ENCODE measurements around the gene HPCAL1.
"Not testable (repeated sequence)": the region's sequence is repeated elsewhere in the genome, so short reads cannot be mapped to it uniquely, and the experiment has no call there.

The HPCAL1 gene

DNA sequence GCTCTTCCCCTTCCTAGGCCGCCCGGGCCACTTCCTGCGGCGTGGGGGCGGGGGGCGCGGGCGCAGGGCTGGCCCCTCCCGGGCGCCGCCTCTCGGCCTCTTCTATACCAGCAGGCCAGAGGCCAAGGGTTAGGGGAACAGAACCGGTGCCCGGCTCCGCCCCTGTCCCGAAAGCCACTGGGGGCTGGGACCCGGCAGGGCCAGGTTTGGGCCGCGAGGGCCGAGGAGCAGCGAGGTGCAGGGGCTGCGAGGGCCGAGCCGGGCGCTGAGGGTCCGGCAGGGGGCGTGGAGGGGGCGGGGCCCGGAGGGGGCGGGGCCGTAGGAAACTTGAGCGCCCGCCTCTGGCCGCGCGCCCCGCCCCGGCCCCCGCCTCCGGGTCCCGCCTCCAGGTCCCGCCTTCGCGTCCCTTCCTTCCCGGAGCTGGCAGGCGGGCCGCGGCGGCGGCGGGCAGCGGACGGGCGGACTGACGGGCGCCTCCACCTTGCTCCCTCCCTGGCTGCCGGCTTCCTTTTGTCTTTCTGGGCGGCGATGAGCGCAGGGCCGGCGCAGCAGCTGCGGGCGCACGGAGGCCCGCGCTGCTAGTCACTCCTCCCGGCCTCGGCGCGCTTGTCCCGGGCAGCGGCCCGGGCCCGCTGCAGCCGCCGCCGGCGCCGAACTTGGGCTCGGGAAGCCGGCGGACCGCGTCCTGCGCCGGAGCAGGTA, at the start of gene HPCAL1:
TSS of gene HPCAL1 (plus strand) at position 426 of the 702 bp plus-strand sequence. CDS start 116,854 bp downstream, outside the sequence.
- DNase-seq = peak; percentile 57

DNA sequence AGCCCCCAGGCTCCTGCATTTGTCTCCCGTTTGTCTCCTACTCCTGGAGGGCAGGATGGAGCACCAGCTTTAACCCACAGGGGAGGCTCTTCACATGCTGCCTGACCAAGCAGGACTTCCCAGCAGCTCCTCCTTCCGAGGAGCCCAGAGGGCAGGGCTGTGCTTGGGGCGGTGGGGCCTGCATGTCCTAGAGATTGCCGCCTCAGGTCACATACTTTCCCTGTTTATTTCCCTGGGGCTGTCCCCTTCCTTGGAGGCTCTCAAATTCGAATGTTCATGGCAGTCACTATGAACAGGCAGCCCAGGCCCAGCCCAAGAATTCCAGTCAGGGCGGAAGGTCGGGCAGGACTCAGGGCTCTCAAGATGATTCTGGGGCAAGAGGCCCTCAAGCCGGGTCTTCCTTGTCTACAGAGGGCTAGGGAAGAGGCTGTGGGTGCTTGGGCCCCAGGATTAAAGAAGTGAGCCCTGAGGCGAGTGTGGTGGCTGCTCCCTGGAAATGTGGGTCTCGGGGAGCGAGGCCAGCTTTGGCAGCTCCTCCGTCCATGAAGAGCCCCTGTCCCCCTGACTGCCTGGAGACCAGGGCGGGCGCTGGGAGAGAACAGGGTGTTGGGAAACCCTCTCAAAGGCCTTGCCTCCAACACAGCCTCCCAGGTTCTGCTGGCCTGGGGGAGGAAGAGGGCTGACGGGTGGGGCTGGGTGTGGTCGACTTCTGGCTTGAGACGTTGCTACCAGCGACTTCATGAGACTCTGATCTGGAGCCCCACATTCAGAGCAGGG, 48.9 kb upstream of the HPCAL1 start:
- no peak for DNase-seq

DNA sequence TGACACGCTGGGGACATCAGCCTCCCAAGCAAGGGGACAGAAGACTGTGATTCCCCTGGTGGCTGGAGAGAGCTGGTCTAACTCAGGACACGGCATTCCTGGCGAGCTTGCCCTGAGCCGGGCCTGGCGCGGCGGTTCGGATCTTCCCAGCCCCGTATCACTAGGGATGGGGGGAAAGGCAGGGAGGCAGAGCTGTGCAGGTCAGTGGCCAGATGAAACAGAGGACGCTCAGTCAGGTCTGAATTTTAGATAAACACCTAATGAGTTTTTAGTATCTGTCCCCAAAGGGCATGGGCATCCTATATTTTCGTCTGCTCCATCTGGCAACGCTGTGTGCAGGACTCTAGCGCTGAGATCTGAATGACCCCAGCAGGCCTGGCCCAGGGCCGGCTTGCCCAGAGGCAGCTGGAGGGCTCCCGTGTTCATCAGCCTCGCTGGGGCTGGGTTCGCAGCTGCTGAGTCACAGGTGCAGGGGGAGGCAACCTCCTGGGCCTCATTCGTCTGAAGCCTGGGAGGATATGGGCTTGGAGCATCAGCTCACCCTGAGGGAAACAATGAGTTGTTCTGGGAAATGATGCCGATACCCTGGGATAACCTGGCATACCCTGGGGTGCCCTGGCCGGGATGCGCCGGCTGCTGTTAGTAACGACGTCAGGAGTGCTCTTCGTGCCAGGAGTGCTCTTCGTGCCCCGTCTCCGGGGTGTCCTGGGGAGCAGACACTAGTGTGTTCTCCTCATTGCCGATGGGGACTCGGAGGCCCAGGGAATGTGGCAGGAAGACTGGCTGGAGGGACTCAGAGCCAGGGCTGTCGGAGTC, 48.1 kb upstream of the HPCAL1 start:
- DNase-seq = no peak

DNA sequence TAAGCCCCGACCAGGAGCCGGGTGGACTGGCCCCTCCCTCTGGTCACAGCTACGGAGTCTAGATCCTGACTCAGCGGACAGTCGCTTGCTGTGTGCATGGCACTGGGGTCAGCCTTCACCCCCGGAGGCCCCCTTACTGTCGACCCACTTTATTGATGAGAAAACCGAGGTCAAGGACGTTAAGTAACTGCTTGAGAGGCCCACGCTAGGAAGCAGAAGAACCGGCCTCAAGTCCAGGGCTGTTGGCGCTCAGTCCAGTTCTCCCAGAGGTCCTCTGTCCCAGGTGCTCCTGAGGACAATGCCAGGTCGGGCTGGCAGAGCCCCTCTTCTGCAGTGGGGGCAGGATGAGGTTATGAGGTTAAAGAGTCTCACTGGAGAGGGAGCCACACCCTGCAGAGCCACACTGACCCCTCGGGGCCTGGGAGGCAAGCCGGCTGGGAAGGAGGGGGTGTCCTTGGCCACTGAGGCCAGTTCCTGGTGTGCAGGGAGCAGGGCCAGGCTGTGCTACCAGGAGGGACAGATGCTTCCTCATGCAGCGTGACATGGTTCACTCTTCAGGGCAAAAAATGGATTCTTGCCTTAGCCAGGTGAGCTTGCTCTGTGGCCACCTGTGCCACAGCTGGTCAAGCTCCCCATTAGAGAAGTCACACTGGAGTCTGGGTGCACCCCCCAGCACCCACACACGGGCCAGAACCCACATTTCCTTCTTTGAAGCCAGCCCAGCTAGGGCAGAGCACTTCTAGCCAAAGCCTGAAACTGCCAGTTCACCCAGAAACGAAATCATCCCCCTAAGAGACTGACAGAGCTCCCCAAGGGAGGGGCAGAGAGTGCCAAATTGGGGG, 47.3 kb upstream of the HPCAL1 start:
- DNase-seq = no peak

DNA sequence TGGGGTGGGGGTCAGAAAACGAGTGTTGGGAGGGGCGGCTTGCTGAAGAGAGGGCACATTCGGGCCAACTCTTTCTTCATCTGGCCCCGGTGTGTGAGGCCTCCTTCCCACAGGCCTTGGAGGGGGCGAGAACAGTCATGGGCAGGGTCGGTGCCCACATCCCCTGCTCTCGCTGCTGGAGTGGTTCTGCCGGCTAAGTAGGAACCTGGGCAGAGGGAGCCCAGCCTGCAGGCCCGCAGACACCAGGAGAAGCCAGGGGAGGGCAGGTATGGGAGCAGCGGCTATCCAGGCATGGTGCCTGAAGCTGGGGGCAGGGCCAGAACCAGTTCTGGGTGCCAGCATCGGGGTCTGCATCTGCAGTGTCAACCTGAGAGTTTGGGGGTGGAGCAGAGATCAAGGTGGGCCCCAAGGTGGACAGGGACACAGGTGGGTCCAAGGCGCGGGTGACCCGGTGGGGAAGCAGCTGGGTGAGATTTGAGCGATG, 46.6 kb upstream of the HPCAL1 start:
- DNase-seq = no peak

DNA sequence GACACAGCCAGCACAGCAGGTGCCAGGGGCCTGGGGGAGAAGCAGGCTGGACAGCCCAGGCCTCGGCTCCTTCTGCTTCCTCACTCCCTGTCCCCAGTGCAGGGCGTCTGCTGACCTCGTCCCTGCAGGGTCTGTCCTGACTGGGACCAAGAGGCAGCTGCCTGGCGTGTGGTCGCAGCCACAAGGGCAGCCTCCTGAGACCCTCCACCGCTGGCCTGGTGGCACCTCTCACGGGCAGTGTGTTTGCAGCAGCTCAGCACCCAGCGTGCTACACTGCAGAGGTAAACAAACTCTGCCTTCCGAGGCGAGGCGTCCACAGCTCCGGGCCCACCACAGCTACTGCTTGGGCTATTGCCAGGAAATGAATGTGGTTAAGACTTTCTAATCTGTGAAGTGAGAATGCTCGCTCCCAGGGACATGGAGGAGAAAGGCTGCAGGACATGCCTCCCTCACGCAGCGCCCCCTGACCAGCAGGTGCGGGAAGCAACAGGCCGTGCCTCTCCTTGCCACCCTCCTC, 46.1 kb upstream of the HPCAL1 start:
- DNase-seq = no peak

DNA sequence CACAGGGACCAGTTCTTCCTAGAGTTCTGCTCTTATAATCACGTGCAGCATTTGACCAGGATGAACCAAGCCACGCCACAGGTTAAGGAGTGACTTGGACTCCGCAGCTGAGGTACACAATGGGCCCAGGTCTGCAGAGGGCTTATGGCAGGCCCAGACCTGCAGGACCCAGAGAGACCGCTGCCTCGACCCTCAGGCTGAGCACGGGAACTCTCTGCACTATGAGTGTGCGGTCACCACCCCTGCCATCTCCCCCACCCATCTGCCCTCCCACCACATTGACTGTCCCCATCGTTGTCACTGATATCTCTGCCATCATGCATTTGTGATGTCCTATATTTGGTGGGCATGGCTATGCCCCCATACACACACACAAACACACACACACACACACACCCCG, 45.7 kb upstream of the HPCAL1 start:
- no peak for DNase-seq

DNA sequence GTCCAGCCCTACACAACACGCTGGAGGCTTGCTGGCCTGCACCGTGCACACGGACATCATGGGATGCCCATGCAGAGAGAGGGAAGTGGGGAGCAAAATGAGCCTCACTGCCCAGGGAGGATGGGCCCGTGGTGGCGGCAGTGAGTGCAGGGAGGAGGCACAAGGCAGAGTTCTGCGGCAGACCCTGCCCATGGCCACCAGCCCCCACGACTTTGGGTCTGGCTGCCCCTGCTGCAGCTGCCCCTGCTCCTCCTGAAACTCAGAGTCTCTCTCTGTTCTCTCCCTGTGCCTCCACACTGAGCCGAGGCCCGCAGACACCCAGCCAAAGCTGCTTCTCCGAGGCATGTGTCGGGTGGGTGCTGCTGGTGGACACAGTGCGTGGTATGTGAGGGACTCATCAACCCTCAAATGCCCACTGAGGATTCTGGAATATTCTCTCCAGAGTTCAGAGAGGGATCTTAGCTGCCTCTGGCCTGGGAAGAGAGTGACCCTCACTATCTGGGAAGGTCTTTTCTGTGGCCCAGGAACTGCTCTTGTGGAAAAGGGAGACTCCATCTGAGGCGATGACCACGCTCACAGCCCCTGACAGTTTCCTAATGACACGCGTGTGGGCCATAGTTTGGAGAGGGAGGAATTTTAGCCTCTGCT, 45.1 kb upstream of the HPCAL1 start:
- DNase-seq = no peak

DNA sequence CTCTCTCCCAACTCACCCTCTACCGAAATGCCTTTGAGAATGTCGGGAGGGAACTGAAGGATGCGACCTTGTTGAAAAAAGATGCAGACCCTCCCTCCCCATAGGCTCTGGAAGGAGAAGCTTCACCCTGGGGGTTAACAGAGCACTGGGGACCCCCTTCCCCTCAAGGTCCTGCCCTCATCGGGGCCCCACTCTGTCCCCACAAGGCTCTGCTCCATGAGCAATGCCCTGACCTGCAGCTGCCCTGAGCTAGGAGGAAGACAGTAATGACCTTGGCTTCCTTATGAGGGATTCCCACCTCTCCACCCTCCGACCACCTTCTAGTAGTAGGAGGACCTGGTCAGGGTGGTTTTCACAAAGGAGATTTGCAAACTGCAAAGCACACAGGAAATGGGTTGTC, 44.4 kb upstream of the HPCAL1 start:
- no peak for DNase-seq

DNA sequence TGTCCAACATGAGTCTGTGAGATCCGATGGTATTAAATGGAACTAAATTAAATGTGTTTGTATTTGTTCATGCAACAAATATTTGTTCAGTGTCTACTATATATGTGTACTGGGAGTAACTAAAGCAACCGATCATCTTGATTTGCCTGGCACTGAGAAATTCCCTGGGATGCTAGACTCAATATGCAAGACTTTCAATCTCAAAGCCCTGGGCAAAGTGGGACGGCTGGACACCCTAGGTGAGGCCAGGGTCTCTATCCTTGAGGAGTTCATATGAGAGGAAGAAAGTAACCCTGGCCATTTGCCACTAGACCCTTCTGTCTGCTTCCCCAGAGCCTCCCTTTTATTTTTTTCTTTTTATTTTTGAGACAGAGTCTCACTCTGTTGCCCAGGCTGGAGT, 44.0 kb upstream of the HPCAL1 start:
- DNase-seq = no peak

DNA sequence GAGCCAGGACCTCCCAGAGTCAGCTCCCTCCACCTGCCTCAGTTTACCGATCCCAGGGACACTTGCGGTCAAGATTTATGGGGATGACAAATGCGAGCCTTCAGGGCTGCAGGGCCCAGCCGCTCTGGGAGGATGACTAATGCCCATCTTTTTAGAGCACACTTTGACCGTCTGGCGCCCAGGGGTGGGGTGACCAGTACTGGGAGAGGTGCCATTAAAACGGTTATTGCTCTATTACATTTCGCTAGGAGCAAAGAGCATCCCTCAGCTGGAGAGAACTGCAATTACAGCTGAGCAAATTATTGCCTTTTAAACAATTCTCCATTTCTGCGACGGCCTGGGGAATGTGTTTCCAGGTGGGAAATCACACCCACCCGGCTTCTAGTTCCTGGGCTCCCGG, 42.6 kb upstream of the HPCAL1 start:
- no peak for DNase-seq

DNA sequence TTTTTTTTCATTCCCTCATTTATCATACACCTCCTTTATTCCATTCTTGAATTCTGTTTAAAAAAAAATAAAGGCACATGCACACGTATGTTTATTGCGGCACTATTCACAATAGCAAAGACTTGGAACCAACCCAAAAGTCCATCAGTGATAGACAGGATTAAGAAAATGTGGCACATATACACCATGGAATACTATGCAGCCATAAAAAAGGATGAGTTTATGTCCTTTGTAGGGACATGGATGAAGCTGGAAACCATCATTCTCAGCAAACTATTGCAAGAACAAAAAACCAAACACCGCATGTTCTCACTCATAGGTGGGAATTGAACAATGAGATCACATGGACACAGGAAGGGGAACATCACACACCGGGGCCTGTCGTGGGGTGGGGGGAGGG, 39.2 kb upstream of the HPCAL1 start:
- not testable (repeated sequence) for DNase-seq

DNA sequence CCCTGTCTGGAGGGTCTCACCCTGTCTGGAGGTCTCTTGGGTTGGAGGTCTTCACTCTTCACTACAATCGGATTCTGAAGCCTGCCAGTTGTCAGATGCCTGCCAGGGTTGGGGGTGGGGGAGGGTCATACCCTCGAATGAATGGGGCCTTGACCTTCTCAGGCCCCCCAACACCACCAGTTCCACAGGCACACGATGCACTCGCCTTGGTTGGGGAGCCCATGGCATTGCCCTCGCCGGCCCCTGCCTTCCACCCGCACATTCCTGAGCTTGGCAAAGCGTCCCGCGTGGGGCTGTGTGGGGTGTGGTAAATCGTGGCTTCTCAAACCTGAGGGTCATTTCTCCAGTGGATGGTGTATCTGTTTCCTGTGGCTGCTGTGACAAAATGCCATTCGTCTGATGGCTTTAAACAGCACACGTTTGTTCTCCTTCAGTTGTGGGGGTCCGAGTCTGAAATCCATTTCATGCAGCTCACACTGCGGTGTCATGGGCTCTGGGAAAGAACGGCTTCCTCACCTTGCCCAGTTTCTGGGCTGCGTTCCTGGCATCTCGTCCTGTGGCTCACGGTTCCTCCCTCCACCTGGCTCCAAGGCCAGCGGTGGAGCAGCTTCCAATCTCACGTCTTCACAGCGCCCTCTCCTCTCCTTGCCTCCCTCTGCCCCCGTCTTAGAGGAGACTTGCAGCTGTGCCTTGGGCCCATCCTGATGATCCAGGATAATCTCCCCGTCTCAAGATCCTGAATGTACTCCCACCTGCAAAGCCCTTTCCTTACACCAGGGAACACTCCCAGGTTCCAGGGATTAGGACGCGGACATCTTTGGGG, 38.0 kb upstream of the HPCAL1 start:
- no peak for DNase-seq

DNA sequence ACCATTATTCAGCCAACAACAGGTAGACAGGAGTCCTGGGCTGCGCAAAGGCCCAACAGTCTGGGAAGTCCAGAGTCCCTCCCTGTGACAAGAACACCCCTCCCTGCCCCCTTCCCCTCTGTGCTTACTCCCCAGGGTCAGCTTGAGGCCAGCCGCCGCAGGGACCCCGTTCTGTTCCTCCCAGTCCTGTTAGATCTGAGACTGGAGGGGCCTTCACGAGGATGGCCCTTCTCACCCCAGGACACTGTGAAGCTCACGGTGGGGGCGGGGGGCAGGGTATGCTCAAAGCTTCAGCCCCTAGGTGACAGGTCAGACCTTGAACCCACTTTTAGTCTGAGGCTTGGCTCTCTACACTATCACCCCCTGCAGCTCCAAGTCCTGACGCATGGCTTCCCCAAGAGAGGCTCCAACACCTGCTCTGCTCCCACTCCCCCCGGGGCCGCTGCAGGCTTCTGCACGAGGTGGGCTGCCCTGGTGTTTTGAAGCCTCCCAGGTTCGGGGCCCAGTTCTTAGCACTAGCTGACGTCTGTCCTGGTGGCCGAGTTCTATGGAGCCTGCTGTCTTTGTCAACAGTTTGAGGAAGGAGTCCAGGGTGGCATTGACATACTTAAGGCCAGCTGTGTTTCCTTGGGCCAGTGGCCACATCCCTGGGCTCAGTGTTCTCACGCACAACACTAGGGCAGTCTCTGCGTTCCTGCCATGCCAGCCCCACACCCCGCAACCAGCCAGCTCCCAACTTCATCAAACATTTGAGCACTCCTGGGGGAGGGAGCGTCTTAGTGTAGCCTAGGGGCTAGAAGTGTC, 37.2 kb upstream of the HPCAL1 start:
- DNase-seq = no peak

DNA sequence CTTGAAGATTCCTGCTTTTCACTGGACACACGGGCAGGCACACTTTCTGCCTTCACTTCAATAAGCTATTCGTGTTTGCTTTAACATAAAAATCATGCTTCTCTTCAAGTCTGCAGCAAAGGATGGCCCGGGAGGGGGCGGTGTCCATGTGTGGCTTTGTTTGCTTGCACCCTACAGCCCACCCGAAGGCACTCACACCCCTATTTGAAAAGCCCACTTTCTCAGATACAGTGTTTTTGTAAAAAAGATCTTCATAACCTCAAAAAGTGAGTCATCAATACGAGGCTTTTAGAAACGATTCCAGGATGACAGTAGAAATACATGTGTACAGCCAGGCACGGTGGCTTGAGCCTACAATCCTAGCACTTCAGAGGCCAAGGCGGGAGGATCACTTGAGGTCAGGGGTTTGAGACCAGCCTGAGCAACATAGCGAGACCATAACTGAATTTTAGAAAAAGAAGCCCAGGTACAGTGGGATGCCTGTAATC, 36.5 kb upstream of the HPCAL1 start:
- DNase-seq = no peak

DNA sequence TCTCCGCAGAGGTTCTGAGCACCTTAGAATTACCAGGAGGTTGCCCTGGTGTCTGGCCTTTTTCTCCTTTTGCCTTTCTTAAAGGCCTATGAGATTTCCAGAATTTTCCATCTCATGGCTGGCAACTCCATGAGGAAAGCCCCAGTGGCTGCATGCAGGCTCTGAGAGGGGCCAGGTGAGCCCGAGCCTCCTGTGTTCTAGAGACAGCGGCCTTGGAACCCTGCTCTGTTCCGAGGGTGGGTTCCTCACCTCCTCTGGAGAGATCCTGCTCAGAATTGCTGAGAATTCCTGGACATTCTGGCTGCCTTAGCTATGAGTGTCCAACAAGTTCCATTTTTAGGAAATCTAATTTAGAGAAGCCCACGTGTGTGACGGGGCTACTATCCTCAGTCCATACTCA, 35.7 kb upstream of the HPCAL1 start:
- DNase-seq = no peak

DNA sequence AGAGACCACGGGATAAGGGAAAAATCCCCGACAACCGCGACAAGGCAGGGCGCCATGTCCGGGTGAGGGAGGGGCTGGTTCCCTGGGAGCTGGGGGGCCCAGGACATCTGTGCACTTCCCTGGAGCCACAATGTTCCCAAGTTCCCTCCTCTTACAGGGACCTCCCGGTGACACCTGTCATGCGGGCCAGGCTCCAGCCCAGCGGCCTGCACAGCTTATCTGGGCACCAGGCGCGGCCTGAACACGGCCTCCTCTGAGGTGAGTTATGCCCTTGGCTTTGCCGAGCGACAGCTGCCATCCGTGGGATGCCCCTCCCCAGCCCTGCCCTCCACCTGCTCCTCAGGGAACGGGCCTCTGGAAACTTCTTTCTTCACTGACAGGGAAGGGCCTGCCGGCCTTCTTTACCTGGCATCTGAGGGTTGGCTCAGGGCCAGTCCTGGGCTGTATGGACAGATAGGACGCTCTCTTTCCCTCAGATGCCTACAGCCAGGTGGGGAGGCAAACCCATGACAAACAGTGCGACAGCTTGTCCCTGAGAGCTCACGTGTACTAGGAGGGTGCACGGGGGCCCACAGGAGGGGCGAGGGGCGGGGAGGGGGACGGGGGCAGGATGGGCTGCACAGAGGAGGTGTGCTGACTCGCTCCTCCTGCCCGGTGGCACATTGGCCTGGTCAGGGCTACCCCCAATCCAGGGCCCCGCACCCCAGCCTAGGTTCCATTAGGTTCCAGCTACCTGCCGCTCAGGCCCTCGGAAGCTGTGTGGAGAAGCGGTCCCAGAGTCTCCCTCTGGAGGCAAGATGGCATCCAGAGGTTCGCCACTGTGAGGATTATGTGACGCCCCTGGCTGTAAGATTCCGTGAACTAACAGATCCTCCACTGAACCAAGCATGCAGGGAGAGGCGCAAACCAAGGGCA, 34.9 kb upstream of the HPCAL1 start:
- DNase-seq = no peak

DNA sequence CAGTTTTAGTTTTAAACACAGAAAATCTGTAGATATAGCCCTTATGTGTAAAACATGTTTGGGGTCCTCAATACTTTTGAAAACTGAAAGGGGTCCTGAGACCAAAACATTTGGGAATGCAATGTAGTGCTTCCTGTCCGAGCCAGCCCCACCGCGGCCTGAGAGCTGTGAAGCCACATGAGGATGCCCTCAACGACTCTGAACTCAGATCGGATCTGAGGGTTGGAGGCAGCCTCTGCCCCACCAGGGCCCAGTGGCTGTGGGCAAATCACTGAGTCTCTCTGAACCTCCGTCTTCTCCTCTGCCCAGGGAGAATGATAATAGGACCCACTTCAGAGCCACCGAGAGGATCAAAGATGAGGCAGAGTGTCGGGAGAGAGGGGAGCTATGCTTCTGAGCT, 33.4 kb upstream of the HPCAL1 start:
- no peak for DNase-seq
